ENCODE measurements around the gene EPHA1. TPM values are rescaled to one million over a fixed set of nuclear protein-coding genes. Genes with fewer than 3 reads are reported as not detected.

Gene EPHA1
- total RNA-seq, 4 donors from 2014 or later, result 0.94 TPM; not detected in 3

- TF ChIP-seq, protein P1, sequence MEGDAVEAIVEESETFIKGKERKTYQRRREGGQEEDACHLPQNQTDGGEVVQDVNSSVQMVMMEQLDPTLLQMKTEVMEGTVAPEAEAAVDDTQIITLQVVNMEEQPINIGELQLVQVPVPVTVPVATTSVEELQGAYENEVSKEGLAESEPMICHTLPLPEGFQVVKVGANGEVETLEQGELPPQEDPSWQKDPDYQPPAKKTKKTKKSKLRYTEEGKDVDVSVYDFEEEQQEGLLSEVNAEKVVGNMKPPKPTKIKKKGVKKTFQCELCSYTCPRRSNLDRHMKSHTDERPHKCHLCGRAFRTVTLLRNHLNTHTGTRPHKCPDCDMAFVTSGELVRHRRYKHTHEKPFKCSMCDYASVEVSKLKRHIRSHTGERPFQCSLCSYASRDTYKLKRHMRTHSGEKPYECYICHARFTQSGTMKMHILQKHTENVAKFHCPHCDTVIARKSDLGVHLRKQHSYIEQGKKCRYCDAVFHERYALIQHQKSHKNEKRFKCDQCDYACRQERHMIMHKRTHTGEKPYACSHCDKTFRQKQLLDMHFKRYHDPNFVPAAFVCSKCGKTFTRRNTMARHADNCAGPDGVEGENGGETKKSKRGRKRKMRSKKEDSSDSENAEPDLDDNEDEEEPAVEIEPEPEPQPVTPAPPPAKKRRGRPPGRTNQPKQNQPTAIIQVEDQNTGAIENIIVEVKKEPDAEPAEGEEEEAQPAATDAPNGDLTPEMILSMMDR (IDR thresholded peaks at IDR 0.05; ENCODE audit: low read depth), result no peak
These were observed 9.2 kb upstream of the EPHA1 start for GRCh38 chr7:143417734-143418383.

GRCh38 chr7:143416565-143417149 is 8.0 kb upstream of the EPHA1 start:
- TF ChIP-seq, protein P1 (IDR thresholded peaks at IDR 0.05; ENCODE audit: low read depth), result no peak

DNA sequence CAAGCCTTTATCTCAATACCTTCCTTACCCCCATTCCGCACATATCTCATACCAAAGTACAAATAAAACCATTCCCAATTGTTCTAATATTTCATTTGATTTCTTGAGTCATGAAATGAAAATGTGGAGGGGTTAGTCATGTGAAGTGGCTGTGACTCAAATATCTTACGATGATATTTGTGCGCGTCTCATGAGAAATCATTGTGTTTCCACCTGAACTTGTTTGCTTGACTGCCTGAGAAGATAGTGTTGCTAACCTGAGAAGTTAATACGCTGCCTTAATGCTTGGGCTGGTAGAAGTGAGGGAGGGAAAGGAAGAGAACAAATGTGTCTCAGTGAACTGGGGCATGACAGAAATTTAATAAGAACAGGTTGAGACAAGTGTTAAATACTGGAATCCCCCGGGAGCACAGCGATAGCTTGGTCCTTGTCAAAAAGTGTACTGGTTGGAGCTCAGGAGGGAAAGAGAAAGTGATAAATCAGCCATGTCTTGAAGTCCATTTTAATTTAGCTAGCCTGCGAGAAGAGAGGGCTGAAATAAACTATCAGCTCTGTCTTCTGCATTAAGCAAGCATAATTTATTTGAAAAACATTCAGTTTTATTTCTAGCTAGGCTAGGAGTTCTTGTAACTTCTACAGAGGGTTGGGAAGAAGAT is 7.2 kb upstream of the EPHA1 start:
- TF ChIP-seq, protein P1 (IDR thresholded peaks at IDR 0.05; ENCODE audit: low read depth), result no peak

DNA sequence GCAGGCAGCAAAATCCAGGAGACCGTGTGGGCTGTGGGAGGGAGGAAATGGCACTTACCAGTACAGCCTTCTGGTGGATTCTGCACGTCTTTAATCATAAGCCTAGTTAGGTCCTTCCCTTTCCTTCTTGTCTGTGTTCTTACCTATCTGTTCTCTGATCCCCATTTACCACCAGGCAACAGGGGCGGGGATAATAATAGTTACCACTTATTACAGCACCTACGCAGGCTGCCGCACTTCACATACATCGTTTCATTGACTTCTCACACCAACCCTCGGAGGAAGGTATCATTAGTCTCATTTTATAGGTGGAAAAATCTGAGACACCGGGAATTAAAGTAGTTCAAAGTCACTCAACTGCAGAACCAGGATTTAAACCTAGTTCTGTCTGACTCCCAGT is 4.5 kb upstream of the EPHA1 start:
- TF ChIP-seq, protein P1 (IDR thresholded peaks at IDR 0.05; ENCODE audit: low read depth), result no peak

DNA sequence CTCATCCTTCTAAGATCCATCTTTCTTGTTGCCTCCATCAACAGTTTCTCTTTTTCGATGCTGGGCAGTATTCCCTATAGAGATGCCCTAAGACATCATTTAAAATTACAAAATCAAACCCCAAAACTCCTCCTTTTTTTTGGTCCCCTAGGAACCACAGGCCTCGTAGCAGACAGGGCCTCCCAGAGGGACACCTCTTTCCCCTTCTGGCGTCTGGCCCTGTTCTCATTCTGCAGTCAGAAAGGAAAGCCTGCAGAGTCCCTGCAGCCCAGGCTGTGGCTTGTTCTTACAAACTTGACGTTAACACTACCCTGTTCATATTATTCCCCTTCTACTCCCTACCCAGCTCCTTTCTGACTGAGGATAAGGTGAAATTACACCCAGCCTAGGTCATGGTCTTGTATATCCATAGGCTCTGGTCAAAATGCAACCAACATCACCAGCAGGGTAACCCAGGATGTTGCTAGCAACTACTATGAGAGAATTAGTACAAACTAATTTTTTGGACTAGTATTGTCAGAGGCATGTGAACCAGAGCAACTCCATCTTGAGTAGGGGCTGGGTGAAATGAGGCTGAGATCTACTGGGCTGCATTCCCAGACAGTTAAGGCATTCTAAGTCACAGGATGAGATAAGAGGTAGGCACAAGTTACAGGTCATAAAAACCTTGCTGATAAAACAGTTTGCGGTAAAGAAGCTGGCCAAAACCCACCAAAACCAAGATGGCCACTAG is 3.5 kb upstream of the EPHA1 start:
- TF ChIP-seq, protein P1 (IDR thresholded peaks at IDR 0.05; ENCODE audit: low read depth), result no peak

DNA sequence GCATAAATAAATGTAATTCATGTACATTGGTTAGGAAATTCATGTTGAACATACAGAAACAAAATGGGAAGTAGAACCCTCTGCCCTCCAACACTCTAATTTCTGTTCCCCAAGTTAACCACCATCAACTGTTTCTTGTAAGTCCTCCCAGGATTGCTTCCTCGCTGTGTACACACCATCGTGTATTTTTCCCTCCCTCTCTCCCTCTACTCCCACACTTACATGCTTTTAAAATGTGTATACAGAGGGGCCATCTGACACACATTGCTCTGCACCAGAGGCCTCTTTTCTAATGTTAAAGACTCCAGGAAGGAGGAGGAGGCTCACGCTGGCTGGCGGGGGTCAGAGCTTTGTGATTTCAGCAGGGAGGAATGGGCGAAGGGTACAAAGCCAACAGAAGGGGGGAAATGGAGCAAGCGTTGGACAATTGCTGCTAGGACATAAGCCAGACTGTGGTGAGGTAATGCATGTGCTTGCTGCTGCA is 1.9 kb upstream of the EPHA1 start:
- TF ChIP-seq, protein P1 (IDR thresholded peaks at IDR 0.05; ENCODE audit: low read depth), result no peak

- TF ChIP-seq, protein P1 (IDR thresholded peaks at IDR 0.05; ENCODE audit: low read depth), result no peak
These were observed 387 bp downstream of the EPHA1 start for GRCh38 chr7:143408252-143408685.
